Measurements from ENCODE around the gene ZNF678.

The ZNF678 gene

GRCh38 chr1:227556288-227556687 lies 7.1 kb upstream of the ZNF678 start:
- no peak for DNase-seq (ENCODE audit: insufficient read length, low spot score)
- no peak for FAIRE-seq
- no peak for TF ChIP-seq CTCF (IDR thresholded peaks at IDR 0.05; ENCODE audit: insufficient read depth, missing control alignments)

GRCh38 chr1:227557962-227558725 lies 5.2 kb upstream of the ZNF678 start:
- no peak for FAIRE-seq
- DNase-seq (ENCODE audit: insufficient read length, low spot score) = no peak
- TF ChIP-seq CTCF (IDR thresholded peaks at IDR 0.05; ENCODE audit: insufficient read depth, missing control alignments) = no peak

- TF ChIP-seq CTCF (IDR thresholded peaks at IDR 0.05; ENCODE audit: insufficient read depth, missing control alignments) = no peak
- FAIRE-seq (no peak), DNase-seq (ENCODE audit: insufficient read length, low spot score) (no peak)
Measured at GRCh38 chr1:227558732-227559262, 4.6 kb upstream of the ZNF678 start.

GRCh38 chr1:227559499-227559898 lies 3.9 kb upstream of the ZNF678 start:
- TF ChIP-seq CTCF (IDR thresholded peaks at IDR 0.05; ENCODE audit: insufficient read depth, missing control alignments) = no peak
- FAIRE-seq = no peak
- no peak for DNase-seq (ENCODE audit: insufficient read length, low spot score)

GRCh38 chr1:227559926-227560325 lies 3.4 kb upstream of the ZNF678 start:
- DNase-seq (ENCODE audit: insufficient read length, low spot score) = no peak
- no peak for FAIRE-seq
- no peak for TF ChIP-seq CTCF (IDR thresholded peaks at IDR 0.05; ENCODE audit: insufficient read depth, missing control alignments)

- FAIRE-seq = no peak
Measured at GRCh38 chr1:227560393-227561173, 2.8 kb upstream of the ZNF678 start.

More at GRCh38 chr1:227560393-227561173, 2.8 kb upstream of the ZNF678 start:
- DNase-seq (ENCODE audit: insufficient read length, low spot score) = no peak
- TF ChIP-seq CTCF (IDR thresholded peaks at IDR 0.05; ENCODE audit: insufficient read depth, missing control alignments) = no peak
